ENCODE data around the gene F7. TPM values are rescaled to one million over a fixed set of nuclear protein-coding genes. Genes with fewer than 3 reads are reported as not detected.
"Not testable (repeated sequence)": the region's sequence is repeated elsewhere in the genome, so short reads cannot be mapped to it uniquely, and the experiment has no call there.

F7 gene
- total and polyA plus RNA-seq, 2 donors: 0.14 to 0.24 TPM

DNA sequence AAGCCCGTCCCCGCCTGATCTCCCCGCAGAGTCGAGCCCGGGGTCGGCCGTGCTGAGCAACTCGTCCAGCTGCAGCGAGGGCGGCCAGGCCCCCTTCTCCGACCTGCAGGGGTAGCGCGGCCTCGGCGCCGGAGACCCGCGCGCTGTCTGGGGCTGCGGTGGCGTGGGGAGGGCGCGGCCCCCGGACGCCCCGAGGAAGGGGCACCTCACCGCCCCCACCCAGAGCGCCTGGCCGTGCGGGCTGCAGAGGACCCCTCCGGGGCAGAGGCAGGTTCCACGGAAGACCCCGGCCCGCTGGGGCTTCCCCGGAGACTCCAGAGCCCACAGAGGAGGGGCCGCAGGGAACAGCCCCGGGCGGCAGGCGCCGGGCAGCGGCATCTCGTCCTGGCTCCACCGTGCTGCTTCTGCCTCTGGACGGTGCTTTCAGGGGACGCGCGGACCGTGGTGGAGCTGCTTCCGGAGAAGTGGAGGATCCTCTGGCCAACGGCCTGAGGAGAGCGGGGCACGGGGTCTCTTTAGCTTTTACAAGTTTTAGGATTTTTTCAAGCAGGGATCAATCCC, 8.8 kb upstream of the F7 start:
- no peak overlapping the region for H3K27ac ChIP-seq (ENCODE audit: low read depth in 1 of 2, low read length in 1 of 2)
- no peaks in the 10 kb centered on the region for H3K36me3 ChIP-seq (ENCODE audit: control insufficient read depth in 2 of 2, insufficient read depth in 2 of 2, low read length in 1 of 2)
- 96% methylated on average over 52 of the region's 52 CpGs for WGBS
- H3K4me1 ChIP-seq (ENCODE audit: control insufficient read depth in 2 of 2, insufficient read depth in 2 of 2, low read length in 2 of 2): no peaks in the 10 kb centered on the region
- H3K9me3 ChIP-seq (ENCODE audit: control insufficient read depth in 2 of 2, insufficient read depth in 1 of 2, low read length in 1 of 2): no peaks in the 10 kb centered on the region
- no peak for DNase-seq (ENCODE audit: low read depth in 6 of 9, low spot score in 9 of 9)
- no peaks in the 10 kb centered on the region for H3K27me3 ChIP-seq (ENCODE audit: control insufficient read depth in 2 of 2, insufficient read depth in 1 of 2, low read length in 1 of 2)
- H3K4me3 ChIP-seq (ENCODE audit: low read length in 2 of 2): no peak overlapping the region

DNA sequence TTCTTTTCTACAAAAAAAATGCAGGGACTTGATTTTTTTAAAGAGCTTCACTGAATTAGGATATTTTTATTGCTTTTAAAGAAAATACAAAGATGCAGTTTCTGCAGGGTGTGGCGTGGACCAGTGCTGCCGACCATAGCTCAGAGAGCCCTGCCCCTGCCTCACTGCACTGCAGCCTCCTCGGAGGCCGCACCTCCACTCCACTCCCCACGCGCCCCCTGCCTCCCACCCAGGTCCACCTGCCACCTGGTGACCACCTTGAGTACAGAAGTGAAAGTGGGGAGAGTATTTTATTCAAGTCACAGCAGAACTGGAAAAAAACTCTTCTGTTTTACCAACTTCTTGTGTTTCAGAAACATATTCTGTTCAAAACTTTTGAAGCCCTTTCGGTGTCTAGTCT, 7.9 kb upstream of the F7 start:
- Histone ChIP-seq H3K4me1 (ENCODE audit: control insufficient read depth in 2 of 2, insufficient read depth in 2 of 2, low read length in 2 of 2) (no peaks in the 10 kb centered on the region), H3K4me3 (ENCODE audit: low read length in 2 of 2) (no peak overlapping the region), H3K36me3 (ENCODE audit: control insufficient read depth in 2 of 2, insufficient read depth in 2 of 2, low read length in 1 of 2) (no peaks in the 10 kb centered on the region), H3K9me3 (ENCODE audit: control insufficient read depth in 2 of 2, insufficient read depth in 1 of 2, low read length in 1 of 2) (no peaks in the 10 kb centered on the region), H3K27me3 (ENCODE audit: control insufficient read depth in 2 of 2, insufficient read depth in 1 of 2, low read length in 1 of 2) (no peaks in the 10 kb centered on the region), H3K27ac (ENCODE audit: low read depth in 1 of 2, low read length in 1 of 2) (no peak overlapping the region)
- DNase-seq (ENCODE audit: low read depth in 6 of 9, low spot score in 9 of 9): no peak
- WGBS: 94% methylated on average over 7 of the region's 7 CpGs

- no peaks in the 10 kb centered on the region for H3K36me3 ChIP-seq (ENCODE audit: control insufficient read depth in 2 of 2, insufficient read depth in 2 of 2, low read length in 1 of 2)
- no peak for DNase-seq (ENCODE audit: low read depth in 6 of 9, low spot score in 9 of 9)
- H3K4me1 ChIP-seq (ENCODE audit: control insufficient read depth in 2 of 2, insufficient read depth in 2 of 2, low read length in 2 of 2): no peaks in the 10 kb centered on the region
- H3K27ac ChIP-seq (ENCODE audit: low read depth in 1 of 2, low read length in 1 of 2): no peak overlapping the region
- WGBS: 93% methylated on average over 30 of the region's 30 CpGs
- no peak overlapping the region for H3K4me3 ChIP-seq (ENCODE audit: low read length in 2 of 2)
- no peaks in the 10 kb centered on the region for H3K27me3 ChIP-seq (ENCODE audit: control insufficient read depth in 2 of 2, insufficient read depth in 1 of 2, low read length in 1 of 2)
- H3K9me3 ChIP-seq (ENCODE audit: control insufficient read depth in 2 of 2, insufficient read depth in 1 of 2, low read length in 1 of 2): no peaks in the 10 kb centered on the region
Observed at GRCh38 chr13:113098162-113098732, 7.3 kb upstream of the F7 start.

DNA sequence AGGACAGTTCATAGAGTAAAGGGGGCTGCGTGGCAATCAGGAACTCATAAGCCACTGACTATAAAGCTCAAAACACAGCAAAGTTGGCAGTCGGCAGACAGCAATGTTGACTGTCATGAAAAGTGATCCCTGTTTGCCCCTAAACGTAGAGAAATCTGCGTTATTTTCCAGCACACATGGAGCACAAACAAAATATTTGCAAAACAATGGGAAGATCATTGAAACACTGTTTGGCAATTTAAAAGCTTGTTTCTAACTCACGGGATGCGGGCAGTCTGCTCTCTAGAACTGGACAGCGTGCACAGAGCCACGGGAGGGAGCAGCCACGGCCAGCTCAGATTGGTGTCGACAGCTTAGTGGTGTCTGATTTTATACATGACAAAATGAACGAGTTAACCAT, 6.4 kb upstream of the F7 start:
- DNase-seq (ENCODE audit: low read depth in 6 of 9, low spot score in 9 of 9): no peak
- 96% methylated on average over 11 of the region's 11 CpGs for WGBS
- Histone ChIP-seq H3K4me1 (ENCODE audit: control insufficient read depth in 2 of 2, insufficient read depth in 2 of 2, low read length in 2 of 2) (no peaks in the 10 kb centered on the region), H3K4me3 (ENCODE audit: low read length in 2 of 2) (no peak overlapping the region), H3K27ac (ENCODE audit: low read depth in 1 of 2, low read length in 1 of 2) (no peak overlapping the region), H3K9me3 (ENCODE audit: control insufficient read depth in 2 of 2, insufficient read depth in 1 of 2, low read length in 1 of 2) (no peaks in the 10 kb centered on the region), H3K27me3 (ENCODE audit: control insufficient read depth in 2 of 2, insufficient read depth in 1 of 2, low read length in 1 of 2) (no peaks in the 10 kb centered on the region), H3K36me3 (ENCODE audit: control insufficient read depth in 2 of 2, insufficient read depth in 2 of 2, low read length in 1 of 2) (no peaks in the 10 kb centered on the region)

DNA sequence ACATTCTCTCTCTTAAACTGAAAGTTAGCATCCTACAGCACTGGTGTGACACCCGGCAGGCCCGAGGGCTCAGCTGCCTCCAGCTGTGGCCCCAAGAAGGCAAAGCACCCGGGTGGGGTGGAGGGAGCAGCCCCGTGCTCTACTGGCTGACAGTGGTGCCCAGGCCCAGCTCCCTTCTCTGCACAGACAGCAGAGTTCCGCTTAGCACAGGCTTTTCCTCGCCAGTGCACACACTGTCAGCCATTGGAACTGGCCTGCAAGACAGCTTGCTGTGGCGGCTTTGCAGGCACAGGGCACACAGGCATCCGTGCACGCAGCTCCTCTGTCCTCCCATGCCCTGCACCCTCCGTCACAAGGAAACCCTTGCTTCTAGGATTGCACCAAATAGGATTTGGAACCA, 3.3 kb upstream of the F7 start:
- not testable (repeated sequence) for H3K4me1 ChIP-seq (ENCODE audit: control insufficient read depth in 2 of 2, insufficient read depth in 2 of 2, low read length in 2 of 2); H3K27me3 ChIP-seq (ENCODE audit: control insufficient read depth in 2 of 2, insufficient read depth in 1 of 2, low read length in 1 of 2); H3K9me3 ChIP-seq (ENCODE audit: control insufficient read depth in 2 of 2, insufficient read depth in 1 of 2, low read length in 1 of 2); DNase-seq (ENCODE audit: low read depth in 6 of 9, low spot score in 9 of 9); H3K27ac ChIP-seq (ENCODE audit: low read depth in 1 of 2, low read length in 1 of 2); H3K36me3 ChIP-seq (ENCODE audit: control insufficient read depth in 2 of 2, insufficient read depth in 2 of 2, low read length in 1 of 2); H3K4me3 ChIP-seq (ENCODE audit: low read length in 2 of 2)
- WGBS: 93% methylated on average over 10 of the region's 10 CpGs

- Histone ChIP-seq H3K36me3 (ENCODE audit: control insufficient read depth in 2 of 2, insufficient read depth in 2 of 2, low read length in 1 of 2) (no peaks in the 10 kb centered on the region), H3K4me3 (ENCODE audit: low read length in 2 of 2) (no peak overlapping the region), H3K9me3 (ENCODE audit: control insufficient read depth in 2 of 2, insufficient read depth in 1 of 2, low read length in 1 of 2) (no peaks in the 10 kb centered on the region), H3K4me1 (ENCODE audit: control insufficient read depth in 2 of 2, insufficient read depth in 2 of 2, low read length in 2 of 2) (no peaks in the 10 kb centered on the region), H3K27me3 (ENCODE audit: control insufficient read depth in 2 of 2, insufficient read depth in 1 of 2, low read length in 1 of 2) (peaks cover 0 to 2% of the 10 kb centered on the region in 2 donors), H3K27ac (ENCODE audit: low read depth in 1 of 2, low read length in 1 of 2) (no peak overlapping the region)
- WGBS: 95% methylated on average over 12 of the region's 12 CpGs
- no peak for DNase-seq (ENCODE audit: low read depth in 6 of 9, low spot score in 9 of 9)
Observed at GRCh38 chr13:113102727-113103126, 2.9 kb upstream of the F7 start.

DNA sequence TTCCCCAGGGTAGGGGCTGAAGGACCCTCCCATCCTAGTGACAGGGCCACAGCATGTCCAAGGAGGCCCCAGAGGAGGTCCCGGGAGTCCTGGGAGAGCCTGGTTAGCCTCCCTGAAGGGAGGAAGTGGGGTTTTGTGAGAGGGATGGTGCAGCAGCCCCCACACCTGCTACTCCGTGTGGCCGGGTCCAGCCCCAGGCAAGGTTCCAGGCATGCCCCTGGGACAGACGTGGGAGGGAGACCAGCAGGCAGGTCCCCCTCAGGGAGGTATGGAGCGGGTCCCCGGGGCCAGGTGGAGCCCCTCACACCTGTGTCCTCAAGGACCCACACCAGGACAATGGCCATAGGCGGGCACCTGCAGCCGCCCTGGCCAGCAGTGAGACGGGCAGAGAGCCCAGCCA, 1.9 kb upstream of the F7 start:
- Histone ChIP-seq H3K4me3 (ENCODE audit: low read length in 2 of 2) (no peak overlapping the region), H3K36me3 (ENCODE audit: control insufficient read depth in 2 of 2, insufficient read depth in 2 of 2, low read length in 1 of 2) (no peaks in the 10 kb centered on the region), H3K27ac (ENCODE audit: low read depth in 1 of 2, low read length in 1 of 2) (no peak overlapping the region), H3K4me1 (ENCODE audit: control insufficient read depth in 2 of 2, insufficient read depth in 2 of 2, low read length in 2 of 2) (no peaks in the 10 kb centered on the region), H3K9me3 (ENCODE audit: control insufficient read depth in 2 of 2, insufficient read depth in 1 of 2, low read length in 1 of 2) (no peaks in the 10 kb centered on the region), H3K27me3 (ENCODE audit: control insufficient read depth in 2 of 2, insufficient read depth in 1 of 2, low read length in 1 of 2) (peaks cover 0 to 2% of the 10 kb centered on the region in 2 donors)
- no peak for DNase-seq (ENCODE audit: low read depth in 6 of 9, low spot score in 9 of 9)
- 88% methylated on average over 9 of the region's 9 CpGs for WGBS

DNA sequence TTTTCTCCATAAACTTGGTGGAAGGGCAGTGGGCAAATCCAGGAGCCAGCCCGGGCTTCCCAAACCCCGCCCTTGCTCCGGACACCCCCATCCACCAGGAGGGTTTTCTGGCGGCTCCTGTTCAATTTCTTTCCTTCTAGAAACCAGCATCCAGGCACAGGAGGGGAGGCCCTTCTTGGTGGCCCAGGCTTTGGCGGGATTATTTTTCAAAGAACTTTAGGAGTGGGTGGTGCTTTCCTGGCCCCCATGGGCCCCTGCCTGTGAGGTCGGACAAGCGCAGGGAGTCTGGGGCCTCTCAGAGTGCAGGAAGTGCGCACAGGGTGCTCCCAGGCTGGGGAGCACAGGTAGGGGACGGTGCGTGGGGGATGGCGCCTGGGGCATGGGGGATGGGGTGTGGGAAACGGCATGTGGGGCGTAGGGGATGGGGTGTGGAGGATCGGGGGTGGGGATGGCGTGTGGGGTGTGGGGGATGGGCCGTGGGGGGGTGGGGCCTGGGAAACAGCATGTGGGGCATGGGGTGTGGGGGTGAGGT, 396 bp downstream of the F7 start:
- H3K4me1 ChIP-seq (ENCODE audit: control insufficient read depth in 2 of 2, insufficient read depth in 2 of 2, low read length in 2 of 2): no peaks in the 10 kb centered on the region
- H3K27ac ChIP-seq (ENCODE audit: low read depth in 1 of 2, low read length in 1 of 2): no peak overlapping the region
- H3K4me3 ChIP-seq (ENCODE audit: low read length in 2 of 2): no peak overlapping the region
- no peak for DNase-seq (ENCODE audit: low read depth in 6 of 9, low spot score in 9 of 9)
- peaks cover 0 to 8% of the 10 kb centered on the region in 2 donors for H3K9me3 ChIP-seq (ENCODE audit: control insufficient read depth in 2 of 2, insufficient read depth in 1 of 2, low read length in 1 of 2)
- H3K27me3 ChIP-seq (ENCODE audit: control insufficient read depth in 2 of 2, insufficient read depth in 1 of 2, low read length in 1 of 2): peaks cover 19 to 23% of the 10 kb centered on the region in 2 donors
- WGBS: 78% methylated on average over 16 of the region's 16 CpGs
- no peaks in the 10 kb centered on the region for H3K36me3 ChIP-seq (ENCODE audit: control insufficient read depth in 2 of 2, insufficient read depth in 2 of 2, low read length in 1 of 2)

GRCh38 chr13:113106711-113107351, 1.2 kb downstream of the F7 start:
- Histone ChIP-seq H3K4me1 (ENCODE audit: control insufficient read depth in 2 of 2, insufficient read depth in 2 of 2, low read length in 2 of 2) (no peaks in the 10 kb centered on the region), H3K9me3 (ENCODE audit: control insufficient read depth in 2 of 2, insufficient read depth in 1 of 2, low read length in 1 of 2) (peaks cover 0 to 8% of the 10 kb centered on the region in 2 donors), H3K27ac (ENCODE audit: low read depth in 1 of 2, low read length in 1 of 2) (no peak overlapping the region), H3K27me3 (ENCODE audit: control insufficient read depth in 2 of 2, insufficient read depth in 1 of 2, low read length in 1 of 2) (peaks cover 21 to 27% of the 10 kb centered on the region in 2 donors), H3K4me3 (ENCODE audit: low read length in 2 of 2) (no peak overlapping the region), H3K36me3 (ENCODE audit: control insufficient read depth in 2 of 2, insufficient read depth in 2 of 2, low read length in 1 of 2) (no peaks in the 10 kb centered on the region)
- DNase-seq (ENCODE audit: low read depth in 6 of 9, low spot score in 9 of 9): no peak
- WGBS: 78% methylated on average over 25 of the region's 25 CpGs
